Spleen (tissue), 11 donors: ENCODE results near the gene ZNF672. TPM values are rescaled to one million over a fixed set of nuclear protein-coding genes. Genes with fewer than 3 reads are reported as not detected.
A peak's percentile ranks its signal among the peaks of the same experiment; 100 is the strongest.

Experiments
- DNase-seq: peaks from one replicate; pipeline ENCODE4 v3.0.0-alpha.2; 2020
- H3K27ac ChIP-seq, 8 donors: fragments of 200-600 bp; sonication (generic) in 7 of 8; 1 replicate in 4 of 8; 2 replicates in 4 of 8; pipeline versions ENCODE4 v1.5.0 to v1.8.0; 2016 to 2021; ENCODE audit warnings: inconsistent platforms in 4 of 8, mild to moderate bottlenecking in 4 of 8, moderate library complexity in 1 of 8
- H3K27me3 ChIP-seq, 7 donors: fragments of 200-600 bp; sonication (generic) in 6 of 7; replicated peaks in 1 of 7; 1 replicate in 4 of 7; 2 replicates in 3 of 7; pipeline versions ENCODE4 v1.5.0 to v1.8.0; 2016 to 2021; ENCODE audit warnings: inconsistent platforms in 3 of 7, mild to moderate bottlenecking in 1 of 7
- H3K36me3 ChIP-seq, 6 donors: fragments of 200-600 bp; sonication (generic) in 5 of 6; 1 replicate in 4 of 6; 2 replicates in 2 of 6; pipeline versions ENCODE4 v1.5.0 to v1.8.0; 2016 to 2021; ENCODE audit warnings: inconsistent platforms in 2 of 6
- H3K4me1 ChIP-seq, 6 donors: fragments of 200-600 bp; sonication (generic) in 5 of 6; 1 replicate in 3 of 6; 2 replicates in 3 of 6; pipeline versions ENCODE4 v1.5.0 to v1.8.0; 2016 to 2021; ENCODE audit warnings: inconsistent platforms in 3 of 6
- H3K4me3 ChIP-seq, 8 donors: fragments of 200-600 bp; sonication (generic) in 7 of 8; 1 replicate in 4 of 8; 2 replicates in 4 of 8; pipeline versions ENCODE4 v1.5.0 to v1.8.0; 2016 to 2021; ENCODE audit warnings: inconsistent platforms in 4 of 8, mild to moderate bottlenecking in 4 of 8, moderate library complexity in 2 of 8
- H3K9me3 ChIP-seq, 8 donors: fragments of 200-600 bp; sonication (generic) in 7 of 8; 1 replicate in 4 of 8; 2 replicates in 4 of 8; pipeline versions ENCODE4 v1.5.0 to v1.8.0; 2016 to 2021; ENCODE audit warnings: inconsistent platforms in 4 of 8
- POLR2A ChIP-seq, 3 donors: fragments of 450-650 bp; IDR thresholded peaks; one replicate each; pipeline ENCODE4 v1.5.1; 2017; ENCODE audit warnings: antibody characterized with exemption in 3 of 3, mild to moderate bottlenecking in 1 of 3
- POLR2AphosphoS5 ChIP-seq, 3 donors: sonication (generic); formaldehyde crosslinking; IDR thresholded peaks; one replicate each; pipeline ENCODE4 v1.5.1; 2017; ENCODE audit warnings: antibody characterized with exemption in 3 of 3
- WGBS, 5 donors: extraction: QIAGEN DNeasy Blood & Tissue Kit in 3 of 5; methylation state at CpG; one replicate each; pipeline versions ENCODE4 v1.1.5 to v1.1.7; 2013 to 2018; 5-methylcytosine and 5-hydroxymethylcytosine counted together
- intact Hi-C: fragments of 100-400 bp; cut with DNase I; formaldehyde crosslinking; loops from one replicate; pipeline ENCODE4 v1.15.0; 2023; ENCODE audit warnings: low total_unique reads
- polyA plus RNA-seq, 3 donors: library from polyadenylated mRNA; stranded (reverse); fragments of 200-250 nt; gene quantifications; one replicate each; pipeline ENCODE4 v1.2.1, GENCODE V29; 2013
- total RNA-seq, 7 donors: library from RNA; depleted of rRNA in 3 of 7; stranded (reverse); fragments of >200 nt in 3 of 7; fragmentation: NEBNext Ultra II Directional in 4 of 7; extraction: Animal tissue kit (Norgen Biotek cat#: 25700) in 4 of 7; gene quantifications; one replicate each; pipeline versions ENCODE4 v1.1.0 to v1.2.1, GENCODE V29; 2016 to 2021
- TF ChIP-seq, protein P1 (sequence below), 11 experiments: fragments of 200-600 bp in 7 of 11; fragments of 450-650 bp in 4 of 11; sonication (generic) in 4 of 11; IDR thresholded peaks in 8 of 11; conservative IDR thresholded peaks in 3 of 11; 1 replicate in 7 of 11; 2 replicates in 4 of 11; pipeline versions ENCODE4 v1.4.0 to v1.8.0; 2016 to 2021; ENCODE audit warnings: antibody characterized with exemption in 11 of 11, inconsistent platforms in 4 of 11, mild to moderate bottlenecking in 1 of 11
- donor health status: healthy with polysubstance abuse.
- donor health status: DM: no; HTN: no; CAD: no; lungs with moderate emphysema.
- donor health status: DM: no; HTN: no; CAD: no.
- donor health status: Bipolar disorder and iron deficiency.
- donor health status: healthy.
- donor health status: DM: no; HTN: no; CAD: no.
- donor health status: DM: yes; HTN: yes; CAD: no.

The ZNF672 gene
- total and polyA plus RNA-seq, 10 donors, result 13.2 to 43.1 (median 36.1) TPM

DNA sequence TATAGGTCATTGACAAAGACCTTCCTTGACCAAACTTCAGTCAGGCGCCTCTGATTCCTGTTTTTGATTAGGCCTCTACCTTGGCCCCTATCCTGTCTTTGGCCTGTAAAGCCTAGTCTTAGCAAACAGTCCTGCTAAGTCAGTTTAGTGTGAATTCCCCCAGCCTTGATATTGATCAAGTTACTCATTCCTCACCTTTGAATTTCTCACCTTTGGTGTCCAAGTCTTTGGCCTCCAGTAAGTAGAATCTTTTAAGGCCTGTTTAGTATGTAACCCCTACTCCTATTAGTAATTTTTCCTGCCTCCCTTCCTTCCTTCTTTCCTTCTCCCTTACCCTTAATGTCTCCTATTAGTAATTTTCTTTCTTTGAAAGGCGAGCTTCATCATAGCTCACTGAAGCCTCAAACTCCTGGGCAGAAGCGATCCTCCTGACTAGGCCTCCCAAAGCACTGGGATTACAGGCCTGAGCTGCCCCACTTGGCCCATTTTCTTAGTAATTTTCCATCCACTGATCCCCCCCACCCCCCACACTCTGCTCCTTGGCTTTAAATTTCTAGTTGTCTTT, 33.9 kb downstream of the ZNF672 start:
- H3K27ac ChIP-seq, result peak overlapping the region in 5 of 8 donors; percentile 93 to 99 (median 96)
- no peaks in the 10 kb centered on the region for H3K36me3 ChIP-seq
- H3K27me3 ChIP-seq, result no peaks in the 10 kb centered on the region
- intact Hi-C loops, result no loop called here
- H3K4me1 ChIP-seq, result peaks cover 0 to 23% (median 9%) of the 10 kb centered on the region in 6 donors
- 95 to 99% (median 97%) methylated on average over 3 of the region's 3 CpGs for WGBS, 5 donors
- no peak for TF ChIP-seq POLR2AphosphoS5 (IDR thresholded peaks at IDR 0.05)
- no peaks in the 10 kb centered on the region for H3K9me3 ChIP-seq
- DNase-seq, result no peak
- H3K4me3 ChIP-seq, result peak overlapping the region in 1 of 8 donors; percentile 65

DNA sequence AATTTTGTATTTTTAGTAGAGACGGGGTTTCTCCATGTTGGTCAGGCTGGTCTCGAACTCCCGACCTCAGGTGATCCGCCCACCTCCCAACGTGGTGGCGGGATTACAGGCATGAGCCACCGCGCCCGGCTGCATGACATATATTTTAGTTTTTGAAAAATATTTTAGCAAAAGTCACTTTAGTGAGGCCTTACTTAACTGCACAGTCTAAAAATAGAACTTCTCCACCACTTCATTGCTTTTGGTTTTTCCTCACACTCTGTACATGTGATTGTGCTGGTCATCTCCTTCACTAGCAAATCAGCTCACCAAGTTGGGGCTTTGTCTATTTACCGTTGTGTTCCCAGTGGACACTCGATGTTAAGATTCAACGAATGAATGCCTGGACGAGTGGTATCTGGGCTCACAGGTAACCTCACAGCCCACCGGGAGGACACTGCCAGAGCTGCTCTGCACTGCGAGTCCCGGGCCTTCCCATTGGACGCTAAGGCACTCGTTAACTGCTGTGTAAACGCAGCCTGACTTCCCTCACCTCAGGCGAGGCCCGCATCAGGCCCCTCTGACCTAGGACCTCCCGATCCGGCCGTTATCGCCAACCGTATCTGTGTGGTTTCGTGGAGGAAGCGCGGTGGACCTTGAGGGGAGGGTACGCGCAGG, 34.9 kb downstream of the ZNF672 start:
- H3K4me3 ChIP-seq, result peak overlapping the region; percentile 51 to 80 (median 62)
- H3K9me3 ChIP-seq, result no peaks in the 10 kb centered on the region
- peak overlapping the region; percentile 87 to 99 (median 95) for H3K27ac ChIP-seq
- intact Hi-C loops, result no loop called here
- peaks cover 0 to 23% (median 9%) of the 10 kb centered on the region in 6 donors for H3K4me1 ChIP-seq
- H3K27me3 ChIP-seq, result no peaks in the 10 kb centered on the region
- TF ChIP-seq, protein P1, sequence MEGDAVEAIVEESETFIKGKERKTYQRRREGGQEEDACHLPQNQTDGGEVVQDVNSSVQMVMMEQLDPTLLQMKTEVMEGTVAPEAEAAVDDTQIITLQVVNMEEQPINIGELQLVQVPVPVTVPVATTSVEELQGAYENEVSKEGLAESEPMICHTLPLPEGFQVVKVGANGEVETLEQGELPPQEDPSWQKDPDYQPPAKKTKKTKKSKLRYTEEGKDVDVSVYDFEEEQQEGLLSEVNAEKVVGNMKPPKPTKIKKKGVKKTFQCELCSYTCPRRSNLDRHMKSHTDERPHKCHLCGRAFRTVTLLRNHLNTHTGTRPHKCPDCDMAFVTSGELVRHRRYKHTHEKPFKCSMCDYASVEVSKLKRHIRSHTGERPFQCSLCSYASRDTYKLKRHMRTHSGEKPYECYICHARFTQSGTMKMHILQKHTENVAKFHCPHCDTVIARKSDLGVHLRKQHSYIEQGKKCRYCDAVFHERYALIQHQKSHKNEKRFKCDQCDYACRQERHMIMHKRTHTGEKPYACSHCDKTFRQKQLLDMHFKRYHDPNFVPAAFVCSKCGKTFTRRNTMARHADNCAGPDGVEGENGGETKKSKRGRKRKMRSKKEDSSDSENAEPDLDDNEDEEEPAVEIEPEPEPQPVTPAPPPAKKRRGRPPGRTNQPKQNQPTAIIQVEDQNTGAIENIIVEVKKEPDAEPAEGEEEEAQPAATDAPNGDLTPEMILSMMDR (IDR thresholded peaks at IDR 0.05 in 8 of 11, conservative IDR thresholded peaks at IDR 0.05 in 3 of 11), result no peak
- TF ChIP-seq POLR2A (IDR thresholded peaks at IDR 0.05) (no peak), POLR2AphosphoS5 (IDR thresholded peaks at IDR 0.05) (no peak)
- no peaks in the 10 kb centered on the region for H3K36me3 ChIP-seq
- peak; percentile 87 for DNase-seq
- WGBS, 5 donors, result 1 to 3% (median 2%) methylated on average over 31 of the region's 31 CpGs

DNA sequence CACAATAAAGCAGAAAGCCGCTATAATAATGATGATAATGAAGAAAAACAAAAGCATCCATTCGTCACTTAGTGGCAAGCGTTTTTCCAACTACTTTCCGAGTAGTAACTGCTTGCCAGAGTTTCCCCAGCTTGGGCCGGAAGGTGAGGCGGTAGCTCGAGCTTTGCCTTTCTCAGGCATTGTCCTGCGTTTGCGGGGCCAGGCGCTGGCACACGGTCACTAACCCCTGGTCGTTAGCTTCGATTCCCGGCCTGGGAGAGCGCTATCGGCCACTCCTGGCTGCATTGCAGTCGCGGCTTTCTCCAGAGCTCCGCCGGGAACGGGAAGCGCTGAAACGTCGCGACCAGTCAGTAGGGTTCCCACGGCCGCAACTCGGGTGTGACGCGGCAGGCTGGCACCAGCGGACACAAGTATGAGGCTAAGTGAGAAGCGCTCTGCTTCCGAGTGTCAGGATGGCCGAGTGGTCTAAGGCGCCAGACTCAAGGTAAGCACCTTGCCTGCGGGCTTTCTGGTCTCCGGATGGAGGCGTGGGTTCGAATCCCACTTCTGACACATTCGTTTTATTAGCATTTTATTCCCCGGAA, 35.5 kb downstream of the ZNF672 start:
- peaks cover 0 to 23% (median 9%) of the 10 kb centered on the region in 6 donors for H3K4me1 ChIP-seq
- intact Hi-C loops, result no loop called here
- peak; percentile 96 for DNase-seq
- 0% methylated on average over 22 to 41 of the region's 41 CpGs for WGBS, 5 donors
- H3K27ac ChIP-seq, result peak overlapping the region; percentile 87 to 99 (median 95)
- H3K27me3 ChIP-seq, result no peaks in the 10 kb centered on the region
- peak overlapping the region; percentile 51 to 80 (median 62) for H3K4me3 ChIP-seq
- H3K36me3 ChIP-seq, result no peaks in the 10 kb centered on the region
- H3K9me3 ChIP-seq, result no peaks in the 10 kb centered on the region
- TF ChIP-seq POLR2A (IDR thresholded peaks at IDR 0.05) (peak in 1 of 3 donors; percentile 63), POLR2AphosphoS5 (IDR thresholded peaks at IDR 0.05) (peak; percentile 78 to 89 (median 88))
- TF ChIP-seq, protein P1 (IDR thresholded peaks at IDR 0.05 in 8 of 11, conservative IDR thresholded peaks at IDR 0.05 in 3 of 11), result peak in 1 of 11 experiments; percentile 23

- H3K27ac ChIP-seq, result peak overlapping the region; percentile 87 to 99 (median 95)
- peak overlapping the region; percentile 51 to 80 (median 62) for H3K4me3 ChIP-seq
- peaks cover 0 to 23% (median 9%) of the 10 kb centered on the region in 6 donors for H3K4me1 ChIP-seq
- H3K27me3 ChIP-seq, result no peaks in the 10 kb centered on the region
- WGBS, 5 donors, result 6 to 13% (median 6%) methylated on average over 23 of the region's 23 CpGs
- intact Hi-C loops, result no loop called here
- H3K36me3 ChIP-seq, result no peaks in the 10 kb centered on the region
- TF ChIP-seq, protein P1 (IDR thresholded peaks at IDR 0.05 in 8 of 11, conservative IDR thresholded peaks at IDR 0.05 in 3 of 11), result peak in 1 of 11 experiments; percentile 7
- TF ChIP-seq POLR2A (IDR thresholded peaks at IDR 0.05), result no peak
- no peaks in the 10 kb centered on the region for H3K9me3 ChIP-seq
- DNase-seq, result no peak
These were observed 36.0 kb downstream of the ZNF672 start for GRCh38 chr1:248873993-248874533.
